Ishikawa (cell line): ENCODE measurements around the gene ALDH1A2.

Source experiments
- CREB1 ChIP-seq: IDR thresholded peaks from 2 replicates; pipeline ENCODE4 v1.6.1; 2012; ENCODE audit warnings: low read depth
- TAF1 ChIP-seq: IDR thresholded peaks from 2 replicates; pipeline ENCODE4 v1.6.1; 2012; ENCODE audit warnings: low read depth, mild to moderate bottlenecking
- YY1 ChIP-seq: IDR thresholded peaks from 2 replicates; pipeline ENCODE4 v1.6.1; 2012; ENCODE audit warnings: low read depth
- TF ChIP-seq, protein P1 (sequence below): IDR thresholded peaks from 2 replicates; pipeline ENCODE4 v1.6.1; 2012

DNA sequence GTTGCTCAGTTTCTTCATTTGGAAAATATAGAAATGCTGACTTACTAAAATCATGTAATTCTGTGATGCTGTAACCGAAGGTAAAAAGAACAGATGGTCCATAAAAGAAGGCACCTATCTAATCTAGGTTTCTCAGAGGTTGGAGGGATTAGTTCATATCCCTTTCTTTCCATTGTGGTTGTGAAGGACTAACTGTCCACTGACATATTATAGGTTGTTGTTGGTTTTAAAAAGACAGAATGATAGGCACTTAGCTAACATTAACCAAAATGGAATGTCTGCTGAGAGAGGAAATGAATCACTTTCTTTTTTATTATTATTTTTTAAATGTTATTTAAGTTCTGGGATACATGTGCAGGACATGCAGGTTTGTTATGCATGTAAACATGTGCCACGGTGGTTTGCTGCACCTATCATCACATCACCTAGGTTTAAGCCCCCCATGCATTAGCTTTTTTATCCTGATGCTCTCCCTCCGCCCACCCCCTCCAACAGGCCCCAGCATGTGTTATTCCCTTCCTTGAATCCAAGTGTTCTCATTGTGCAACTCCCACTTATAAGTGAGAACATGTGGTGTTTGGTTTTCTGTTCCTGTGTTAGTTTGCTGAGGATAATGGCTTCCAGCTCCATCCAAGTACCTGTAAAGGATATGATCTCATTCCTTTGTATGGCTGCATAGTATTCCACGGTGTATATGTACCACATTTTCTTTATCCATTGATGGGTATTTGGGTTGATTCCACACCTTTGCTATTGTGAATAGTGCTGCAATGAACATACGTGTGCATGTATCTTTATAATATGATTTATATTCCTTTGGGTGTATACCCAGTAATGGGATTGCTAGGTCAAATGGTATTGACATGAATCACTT is 45.8 kb downstream of the ALDH1A2 start:
- TF ChIP-seq, protein P1, sequence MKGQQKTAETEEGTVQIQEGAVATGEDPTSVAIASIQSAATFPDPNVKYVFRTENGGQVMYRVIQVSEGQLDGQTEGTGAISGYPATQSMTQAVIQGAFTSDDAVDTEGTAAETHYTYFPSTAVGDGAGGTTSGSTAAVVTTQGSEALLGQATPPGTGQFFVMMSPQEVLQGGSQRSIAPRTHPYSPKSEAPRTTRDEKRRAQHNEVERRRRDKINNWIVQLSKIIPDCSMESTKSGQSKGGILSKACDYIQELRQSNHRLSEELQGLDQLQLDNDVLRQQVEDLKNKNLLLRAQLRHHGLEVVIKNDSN: no peak
- TF ChIP-seq TAF1 (no peak), YY1 (no peak), CREB1 (no peak)
